Gastroesophageal sphincter (tissue), 4 donors: ENCODE results near the gene TRAPPC8. TPM values are rescaled to one million over a fixed set of nuclear protein-coding genes. Genes with fewer than 3 reads are reported as not detected.

Experiments
- ATAC-seq: fragments of 150-250 bp; one replicate; pipeline ENCODE4 v1.9.1; 2016; ENCODE audit warnings: mild to moderate bottlenecking, moderate library complexity
- H3K27ac ChIP-seq, 4 donors: fragments of 200-600 bp; sonication (generic) in 3 of 4; 1 replicate in 3 of 4; 2 replicates in 1 of 4; pipeline ENCODE4 v1.5.1; 2016 to 2019
- H3K27me3 ChIP-seq: fragments of 200-600 bp; sonication (generic); one replicate; pipeline ENCODE4 v1.5.1; 2019
- H3K36me3 ChIP-seq, 2 donors: fragments of 200-600 bp; sonication (generic); one replicate each; pipeline ENCODE4 v1.5.1; 2019; ENCODE audit warnings: control low read depth in 1 of 2
- H3K4me1 ChIP-seq, 3 donors: fragments of 200-600 bp; sonication (generic); 1 replicate in 2 of 3; 2 replicates in 1 of 3; pipeline ENCODE4 v1.5.1; 2016 to 2019; ENCODE audit warnings: control low read depth in 2 of 3
- H3K4me3 ChIP-seq, 2 donors: fragments of 200-600 bp; sonication (generic); one replicate each; pipeline ENCODE4 v1.5.1; 2019; ENCODE audit warnings: mild to moderate bottlenecking in 1 of 2, moderate library complexity in 1 of 2
- H3K9me3 ChIP-seq, 3 donors: fragments of 200-600 bp; sonication (generic); one replicate each; pipeline ENCODE4 v1.5.1; 2017 to 2019; ENCODE audit warnings: control low read depth in 2 of 3
- EP300 ChIP-seq: sonication (generic); formaldehyde crosslinking; IDR thresholded peaks from one replicate; pipeline ENCODE4 v1.6.1; 2017; ENCODE audit warnings: antibody characterized with exemption, mild to moderate bottlenecking
- POLR2A ChIP-seq, 2 donors: fragments of 450-650 bp; IDR thresholded peaks; one replicate each; pipeline ENCODE4 v1.6.1; 2017; ENCODE audit warnings: antibody characterized with exemption in 2 of 2, mild to moderate bottlenecking in 2 of 2, moderate library complexity in 1 of 2
- POLR2AphosphoS5 ChIP-seq: sonication (generic); formaldehyde crosslinking; IDR thresholded peaks from one replicate; pipeline ENCODE4 v1.6.1; 2017; ENCODE audit warnings: antibody characterized with exemption
- WGBS, 2 donors: methylation state at CpG; one replicate each; pipeline ENCODE4 v1.1.5; 2018; ENCODE audit warnings: low coverage in 1 of 2; 5-methylcytosine and 5-hydroxymethylcytosine counted together
- total RNA-seq, 4 donors: library from RNA; depleted of rRNA; stranded (reverse); fragments of >200 nt; gene quantifications; one replicate each; pipeline ENCODE4 v1.1.0, GENCODE V29; 2016
- TF ChIP-seq, protein P1 (sequence below), 4 experiments: fragments of 200-600 bp in 2 of 4; fragments of 450-650 bp in 2 of 4; sonication (generic) in 1 of 4; IDR thresholded peaks; one replicate each; pipeline ENCODE4 v1.5.1; 2017 to 2019; ENCODE audit warnings: antibody characterized with exemption in 4 of 4, mild to moderate bottlenecking in 2 of 4, moderate library complexity in 2 of 4

The TRAPPC8 gene
- total RNA-seq, 4 donors from 2014 or later = 40.0 to 62.4 (median 42.5) TPM

DNA sequence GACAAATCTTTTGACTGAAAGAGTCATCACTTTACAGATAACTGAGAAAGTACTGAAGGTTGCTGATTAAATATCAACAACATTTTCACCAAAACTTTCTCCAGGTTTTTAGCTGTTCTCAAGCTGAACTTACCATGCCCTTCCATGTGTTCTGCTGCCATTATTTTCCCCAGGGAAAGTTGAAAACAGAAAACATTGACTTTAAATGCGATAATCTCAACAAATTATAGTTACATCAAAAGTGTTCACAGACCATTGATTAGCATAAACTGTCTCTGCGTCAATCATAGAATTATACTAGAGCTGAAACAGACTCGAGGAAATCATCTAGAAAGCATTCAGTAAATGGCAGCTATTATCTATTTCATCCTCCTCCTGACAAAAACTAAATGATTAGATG is 51.4 kb downstream of the TRAPPC8 start:
- no peak overlapping the region for H3K4me3 ChIP-seq
- H3K36me3 ChIP-seq = peaks cover 2 to 83% of the 10 kb centered on the region in 2 donors
- TF ChIP-seq POLR2A (IDR thresholded peaks at IDR 0.05) (no peak), EP300 (no peak)
- TF ChIP-seq, protein P1, sequence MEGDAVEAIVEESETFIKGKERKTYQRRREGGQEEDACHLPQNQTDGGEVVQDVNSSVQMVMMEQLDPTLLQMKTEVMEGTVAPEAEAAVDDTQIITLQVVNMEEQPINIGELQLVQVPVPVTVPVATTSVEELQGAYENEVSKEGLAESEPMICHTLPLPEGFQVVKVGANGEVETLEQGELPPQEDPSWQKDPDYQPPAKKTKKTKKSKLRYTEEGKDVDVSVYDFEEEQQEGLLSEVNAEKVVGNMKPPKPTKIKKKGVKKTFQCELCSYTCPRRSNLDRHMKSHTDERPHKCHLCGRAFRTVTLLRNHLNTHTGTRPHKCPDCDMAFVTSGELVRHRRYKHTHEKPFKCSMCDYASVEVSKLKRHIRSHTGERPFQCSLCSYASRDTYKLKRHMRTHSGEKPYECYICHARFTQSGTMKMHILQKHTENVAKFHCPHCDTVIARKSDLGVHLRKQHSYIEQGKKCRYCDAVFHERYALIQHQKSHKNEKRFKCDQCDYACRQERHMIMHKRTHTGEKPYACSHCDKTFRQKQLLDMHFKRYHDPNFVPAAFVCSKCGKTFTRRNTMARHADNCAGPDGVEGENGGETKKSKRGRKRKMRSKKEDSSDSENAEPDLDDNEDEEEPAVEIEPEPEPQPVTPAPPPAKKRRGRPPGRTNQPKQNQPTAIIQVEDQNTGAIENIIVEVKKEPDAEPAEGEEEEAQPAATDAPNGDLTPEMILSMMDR (IDR thresholded peaks at IDR 0.05) = no peak
- H3K4me1 ChIP-seq = no peaks in the 10 kb centered on the region
- H3K27me3 ChIP-seq = no peaks in the 10 kb centered on the region
- H3K9me3 ChIP-seq = no peaks in the 10 kb centered on the region
- no peak overlapping the region for H3K27ac ChIP-seq
- WGBS, 2 donors = 90 to 100% methylated on average over 3 of the region's 3 CpGs
- no peak for ATAC-seq

- Histone ChIP-seq H3K9me3 (peaks cover 0 to 4% (median 0%) of the 10 kb centered on the region in 3 donors), H3K36me3 (peaks cover 4 to 86% of the 10 kb centered on the region in 2 donors), H3K27ac (no peak overlapping the region), H3K4me3 (no peak overlapping the region), H3K4me1 (no peaks in the 10 kb centered on the region), H3K27me3 (no peaks in the 10 kb centered on the region)
- TF ChIP-seq, protein P1 (IDR thresholded peaks at IDR 0.05) = no peak
- TF ChIP-seq POLR2A (IDR thresholded peaks at IDR 0.05) (no peak), POLR2AphosphoS5 (no peak), EP300 (no peak)
- no peak for ATAC-seq
- WGBS, 2 donors = 100% methylated on average over 2 to 4 of the region's 4 CpGs
Observed at GRCh38 chr18:31884020-31884419, 58.9 kb downstream of the TRAPPC8 start.

GRCh38 chr18:31880186-31880898 is 62.6 kb downstream of the TRAPPC8 start:
- WGBS, 2 donors = 89 to 100% methylated on average over 1 of the region's 1 CpG
- TF ChIP-seq EP300 (no peak), POLR2AphosphoS5 (no peak), POLR2A (IDR thresholded peaks at IDR 0.05) (no peak)
- TF ChIP-seq, protein P1 (IDR thresholded peaks at IDR 0.05) = no peak
- Histone ChIP-seq H3K27ac (no peak overlapping the region), H3K4me3 (no peak overlapping the region), H3K4me1 (no peaks in the 10 kb centered on the region), H3K27me3 (no peaks in the 10 kb centered on the region), H3K36me3 (peaks cover 4 to 77% of the 10 kb centered on the region in 2 donors), H3K9me3 (peaks cover 0 to 4% (median 0%) of the 10 kb centered on the region in 3 donors)
- ATAC-seq = no peak

DNA sequence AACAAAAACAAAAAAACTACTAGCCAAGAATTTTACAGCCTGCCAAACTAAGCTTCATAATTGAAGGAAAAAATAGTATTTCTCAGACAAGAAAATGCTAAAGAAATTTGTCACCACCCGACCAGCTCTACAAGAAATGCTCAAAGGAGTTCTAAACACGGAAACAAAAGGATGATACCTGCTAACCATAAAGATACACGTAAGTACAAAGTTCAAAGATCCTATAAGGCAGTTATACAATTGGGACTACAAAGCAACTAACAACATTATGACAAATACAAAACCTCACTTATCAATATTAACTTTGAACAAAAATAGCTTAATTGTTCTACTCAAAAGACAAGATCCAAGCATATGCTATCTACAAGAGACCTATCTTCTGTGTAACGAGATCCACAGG is 64.6 kb downstream of the TRAPPC8 start:
- WGBS, 2 donors = 92 to 93% methylated on average over 4 of the region's 4 CpGs
- Histone ChIP-seq H3K4me1 (no peaks in the 10 kb centered on the region), H3K4me3 (no peak overlapping the region), H3K36me3 (peaks cover 5 to 77% of the 10 kb centered on the region in 2 donors), H3K9me3 (peaks cover 0 to 4% (median 0%) of the 10 kb centered on the region in 3 donors), H3K27me3 (no peaks in the 10 kb centered on the region), H3K27ac (no peak overlapping the region)
- ATAC-seq = no peak
- TF ChIP-seq EP300 = no peak
- no peak for TF ChIP-seq POLR2A (IDR thresholded peaks at IDR 0.05)
- TF ChIP-seq, protein P1 (IDR thresholded peaks at IDR 0.05) = no peak
- TF ChIP-seq POLR2AphosphoS5 = no peak

DNA sequence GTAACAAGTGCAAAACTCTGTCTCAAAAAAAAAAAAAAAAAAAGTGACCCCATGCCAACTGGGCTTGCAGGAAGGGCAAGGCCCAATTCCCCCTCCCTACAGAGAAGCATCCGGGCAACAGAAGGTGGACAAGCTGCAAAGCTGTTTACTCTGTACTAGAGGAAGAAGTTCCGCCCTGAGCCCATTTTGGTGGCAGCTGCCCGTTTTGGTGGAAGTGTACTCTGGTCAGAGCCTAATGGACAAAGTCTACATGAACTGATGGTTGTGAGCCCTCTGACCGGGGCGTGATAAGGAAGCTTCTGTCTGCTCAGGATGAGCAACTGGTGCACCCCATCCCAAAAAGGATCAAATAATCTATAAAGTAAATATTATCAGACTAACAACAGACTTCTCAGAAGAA is 65.0 kb downstream of the TRAPPC8 start:
- 70 to 83% methylated on average over 1 to 2 of the region's 5 CpGs for WGBS, 2 donors
- no peak for TF ChIP-seq POLR2A (IDR thresholded peaks at IDR 0.05)
- TF ChIP-seq POLR2AphosphoS5 = no peak
- TF ChIP-seq, protein P1 (IDR thresholded peaks at IDR 0.05) = no peak
- TF ChIP-seq EP300 = no peak
- H3K4me3 ChIP-seq = no peak overlapping the region
- no peaks in the 10 kb centered on the region for H3K27me3 ChIP-seq
- peaks cover 5 to 77% of the 10 kb centered on the region in 2 donors for H3K36me3 ChIP-seq
- H3K27ac ChIP-seq = no peak overlapping the region
- H3K9me3 ChIP-seq = peaks cover 0 to 4% (median 0%) of the 10 kb centered on the region in 3 donors
- ATAC-seq = no peak
- no peaks in the 10 kb centered on the region for H3K4me1 ChIP-seq
